Measurements from ENCODE around the gene BLMH. TPM values are rescaled to one million over a fixed set of nuclear protein-coding genes. Genes with fewer than 3 reads are reported as not detected.

BLMH gene
- total RNA-seq, 1 donor: 39.8 TPM

- Histone ChIP-seq H3K27ac (ENCODE audit: low read depth, low read length) (no peak overlapping the region), H3K79me2 (ENCODE audit: insufficient read depth, low read length) (no peaks in the 10 kb centered on the region), H3K4me3 (ENCODE audit: insufficient read depth, low read length) (no peak overlapping the region), H3K4me1 (ENCODE audit: insufficient read depth, low read length) (no peaks in the 10 kb centered on the region), H3K36me3 (ENCODE audit: insufficient read depth, low read length) (no peaks in the 10 kb centered on the region), H3K4me2 (ENCODE audit: insufficient read depth, low read length) (no peak overlapping the region), H2AFZ (ENCODE audit: low read length) (no peak overlapping the region), H4K20me1 (ENCODE audit: insufficient read depth, low read length) (no peaks in the 10 kb centered on the region), H3K9me3 (ENCODE audit: low read depth, low read length) (no peaks in the 10 kb centered on the region), H3K27me3 (ENCODE audit: insufficient read depth, low read length) (peaks cover 8% of the 10 kb centered on the region)
- DNase-seq (ENCODE audit: insufficient read length, low spot score, missing footprints): no peak
- no peak for TF ChIP-seq CTCF (IDR thresholded peaks at IDR 0.05; ENCODE audit: extremely low read depth, low read depth, low read length)
Observed at GRCh38 chr17:30218799-30219198, 72.9 kb downstream of the BLMH start.

GRCh38 chr17:30217746-30218245 is 73.9 kb downstream of the BLMH start:
- TF ChIP-seq CTCF (IDR thresholded peaks at IDR 0.05; ENCODE audit: extremely low read depth, low read depth, low read length): no peak

GRCh38 chr17:30217054-30217453 is 74.7 kb downstream of the BLMH start:
- Histone ChIP-seq H4K20me1 (ENCODE audit: insufficient read depth, low read length) (no peaks in the 10 kb centered on the region), H3K27me3 (ENCODE audit: insufficient read depth, low read length) (peaks cover 8% of the 10 kb centered on the region), H3K36me3 (ENCODE audit: insufficient read depth, low read length) (no peaks in the 10 kb centered on the region), H3K9me3 (ENCODE audit: low read depth, low read length) (no peaks in the 10 kb centered on the region), H3K4me3 (ENCODE audit: insufficient read depth, low read length) (no peak overlapping the region), H3K4me2 (ENCODE audit: insufficient read depth, low read length) (no peak overlapping the region), H3K27ac (ENCODE audit: low read depth, low read length) (no peak overlapping the region), H3K4me1 (ENCODE audit: insufficient read depth, low read length) (no peaks in the 10 kb centered on the region), H2AFZ (ENCODE audit: low read length) (no peak overlapping the region), H3K79me2 (ENCODE audit: insufficient read depth, low read length) (no peaks in the 10 kb centered on the region)
- no peak for DNase-seq (ENCODE audit: insufficient read length, low spot score, missing footprints)
- no peak for TF ChIP-seq CTCF (IDR thresholded peaks at IDR 0.05; ENCODE audit: extremely low read depth, low read depth, low read length)

More at GRCh38 chr17:30217746-30218245, 73.9 kb downstream of the BLMH start:
- H2AFZ ChIP-seq (ENCODE audit: low read length): no peak overlapping the region
- H3K4me2 ChIP-seq (ENCODE audit: insufficient read depth, low read length): no peak overlapping the region
- no peak for DNase-seq (ENCODE audit: insufficient read length, low spot score, missing footprints)
- H3K79me2 ChIP-seq (ENCODE audit: insufficient read depth, low read length): no peaks in the 10 kb centered on the region
- H4K20me1 ChIP-seq (ENCODE audit: insufficient read depth, low read length): no peaks in the 10 kb centered on the region
- no peaks in the 10 kb centered on the region for H3K9me3 ChIP-seq (ENCODE audit: low read depth, low read length)
- H3K27ac ChIP-seq (ENCODE audit: low read depth, low read length): no peak overlapping the region
- H3K36me3 ChIP-seq (ENCODE audit: insufficient read depth, low read length): no peaks in the 10 kb centered on the region
- H3K27me3 ChIP-seq (ENCODE audit: insufficient read depth, low read length): peaks cover 8% of the 10 kb centered on the region
- no peaks in the 10 kb centered on the region for H3K4me1 ChIP-seq (ENCODE audit: insufficient read depth, low read length)
- H3K4me3 ChIP-seq (ENCODE audit: insufficient read depth, low read length): no peak overlapping the region

- no peaks in the 10 kb centered on the region for H3K4me1 ChIP-seq (ENCODE audit: insufficient read depth, low read length)
- H2AFZ ChIP-seq (ENCODE audit: low read length): no peak overlapping the region
- no peak overlapping the region for H3K4me2 ChIP-seq (ENCODE audit: insufficient read depth, low read length)
- DNase-seq (ENCODE audit: insufficient read length, low spot score, missing footprints): no peak
- H4K20me1 ChIP-seq (ENCODE audit: insufficient read depth, low read length): no peaks in the 10 kb centered on the region
- H3K9me3 ChIP-seq (ENCODE audit: low read depth, low read length): no peaks in the 10 kb centered on the region
- H3K79me2 ChIP-seq (ENCODE audit: insufficient read depth, low read length): no peaks in the 10 kb centered on the region
- H3K27ac ChIP-seq (ENCODE audit: low read depth, low read length): no peak overlapping the region
- H3K4me3 ChIP-seq (ENCODE audit: insufficient read depth, low read length): no peak overlapping the region
- TF ChIP-seq CTCF (IDR thresholded peaks at IDR 0.05; ENCODE audit: extremely low read depth, low read depth, low read length): no peak
- H3K36me3 ChIP-seq (ENCODE audit: insufficient read depth, low read length): no peaks in the 10 kb centered on the region
- H3K27me3 ChIP-seq (ENCODE audit: insufficient read depth, low read length): peaks cover 2% of the 10 kb centered on the region
Observed at GRCh38 chr17:30212750-30213149, 79.0 kb downstream of the BLMH start.

Measured in osteoblast (primary cell).